ENCODE measurements around the gene MAPK9. TPM values are rescaled to one million over a fixed set of nuclear protein-coding genes. Genes with fewer than 3 reads are reported as not detected.

The MAPK9 gene
- total RNA-seq, 1 experiment from 2014 or later, result 44.1 TPM

- in situ Hi-C loops (cut with HindIII; ENCODE audit: low pct_unique_long_range_greater_than_20kb, low sequenced_read_pairs) (no loop called here), intact Hi-C loops (cut with micrococcal nuclease; ENCODE audit: unreplicated experiment) (loop anchor here (5.0 to 10.0 kb wide), 2 partner anchors 81 to 116 kb away; no protein-coding TSS in a partner anchor)
- Histone ChIP-seq H3K27me3 (ENCODE audit: control insufficient read depth, insufficient read depth, low read length) (no peaks in the 10 kb centered on the region), H3K9me3 (ENCODE audit: control insufficient read depth, insufficient read depth, low read depth, low read length) (no peaks in the 10 kb centered on the region), H3K4me3 (ENCODE audit: low read depth in 2 of 2, low read length in 2 of 2) (peak overlapping the region; percentile 43 to 46; a peak in 3 of 4 replicates), H3K36me3 (ENCODE audit: control insufficient read depth, insufficient read depth, low read length) (no peaks in the 10 kb centered on the region), H3K27ac (ENCODE audit: low read length) (no peak overlapping the region), H3K4me1 (ENCODE audit: control insufficient read depth, insufficient read depth, low read length) (peaks cover 6% of the 10 kb centered on the region; the same call in 1 of the 2 replicates)
- ATAC-seq, result peak; percentile 78
- TF ChIP-seq, protein P1, sequence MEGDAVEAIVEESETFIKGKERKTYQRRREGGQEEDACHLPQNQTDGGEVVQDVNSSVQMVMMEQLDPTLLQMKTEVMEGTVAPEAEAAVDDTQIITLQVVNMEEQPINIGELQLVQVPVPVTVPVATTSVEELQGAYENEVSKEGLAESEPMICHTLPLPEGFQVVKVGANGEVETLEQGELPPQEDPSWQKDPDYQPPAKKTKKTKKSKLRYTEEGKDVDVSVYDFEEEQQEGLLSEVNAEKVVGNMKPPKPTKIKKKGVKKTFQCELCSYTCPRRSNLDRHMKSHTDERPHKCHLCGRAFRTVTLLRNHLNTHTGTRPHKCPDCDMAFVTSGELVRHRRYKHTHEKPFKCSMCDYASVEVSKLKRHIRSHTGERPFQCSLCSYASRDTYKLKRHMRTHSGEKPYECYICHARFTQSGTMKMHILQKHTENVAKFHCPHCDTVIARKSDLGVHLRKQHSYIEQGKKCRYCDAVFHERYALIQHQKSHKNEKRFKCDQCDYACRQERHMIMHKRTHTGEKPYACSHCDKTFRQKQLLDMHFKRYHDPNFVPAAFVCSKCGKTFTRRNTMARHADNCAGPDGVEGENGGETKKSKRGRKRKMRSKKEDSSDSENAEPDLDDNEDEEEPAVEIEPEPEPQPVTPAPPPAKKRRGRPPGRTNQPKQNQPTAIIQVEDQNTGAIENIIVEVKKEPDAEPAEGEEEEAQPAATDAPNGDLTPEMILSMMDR (IDR thresholded peaks at IDR 0.05), result no peak
- TF ChIP-seq TCF7L2 (IDR thresholded peaks at IDR 0.05; ENCODE audit: low read depth, low read length) (no peak), REST (IDR thresholded peaks at IDR 0.05; ENCODE audit: insufficient read depth in 1 of 2, low read depth in 2 of 2, low read length in 1 of 2) (no peak), SIN3A (IDR thresholded peaks at IDR 0.05; ENCODE audit: borderline replicate concordance, insufficient read depth, low read depth, low read length) (no peak), POLR2AphosphoS5 (IDR thresholded peaks at IDR 0.05; ENCODE audit: low read depth, low read length) (no peak)
- BruUV-seq (replicated peaks), result no TSS peak
- no peak for DNase-seq (ENCODE audit: low read depth, low spot score)
- CTCF ChIA-PET, result interaction anchor here (1.0 to 1.9 kb wide), 4 partner anchors 26 to 91 kb away, joined by 3 to 7 read pairs (median 3); no protein-coding TSS in a partner anchor
- POLR2A ChIA-PET, result no interaction called here
These were observed 83.3 kb downstream of the MAPK9 start for GRCh38 chr5:180208435-180209081.

- TF ChIP-seq REST (IDR thresholded peaks at IDR 0.05; ENCODE audit: insufficient read depth in 1 of 2, low read depth in 2 of 2, low read length in 1 of 2), result no peak
- no peak for TF ChIP-seq SIN3A (IDR thresholded peaks at IDR 0.05; ENCODE audit: borderline replicate concordance, insufficient read depth, low read depth, low read length)
- TF ChIP-seq, protein P1 (IDR thresholded peaks at IDR 0.05), result no peak
- no peak for TF ChIP-seq TCF7L2 (IDR thresholded peaks at IDR 0.05; ENCODE audit: low read depth, low read length)
- TF ChIP-seq POLR2AphosphoS5 (IDR thresholded peaks at IDR 0.05; ENCODE audit: low read depth, low read length), result no peak
- ChIA-PET CTCF (interaction anchor here (1.0 to 1.5 kb wide), 2 partner anchors 25 to 77 kb away, joined by 3 read pairs; no protein-coding TSS in a partner anchor), POLR2A (no interaction called here)
- Histone ChIP-seq H3K9me3 (ENCODE audit: control insufficient read depth, insufficient read depth, low read depth, low read length) (no peaks in the 10 kb centered on the region), H3K4me1 (ENCODE audit: control insufficient read depth, insufficient read depth, low read length) (peaks cover 6% of the 10 kb centered on the region; the same call in 1 of the 2 replicates), H3K27ac (ENCODE audit: low read length) (no peak overlapping the region), H3K4me3 (ENCODE audit: low read depth in 2 of 2, low read length in 2 of 2) (peak overlapping the region; percentile 43 to 46; a peak in 3 of 4 replicates), H3K27me3 (ENCODE audit: control insufficient read depth, insufficient read depth, low read length) (no peaks in the 10 kb centered on the region), H3K36me3 (ENCODE audit: control insufficient read depth, insufficient read depth, low read length) (no peaks in the 10 kb centered on the region)
- no peak for ATAC-seq
- in situ Hi-C loops (cut with HindIII; ENCODE audit: low pct_unique_long_range_greater_than_20kb, low sequenced_read_pairs), result no loop called here
- no TSS peak for BruUV-seq (replicated peaks)
- DNase-seq (ENCODE audit: low read depth, low spot score), result no peak
- intact Hi-C loops (cut with micrococcal nuclease; ENCODE audit: unreplicated experiment), result loop anchor here (5.0 to 10.0 kb wide), 2 partner anchors 81 to 117 kb away; no protein-coding TSS in a partner anchor
These were observed 83.8 kb downstream of the MAPK9 start for GRCh38 chr5:180208038-180208434.

Measured in Panc1 (cell line).